Fibroblast of lung (primary cell): ENCODE data around the gene DPYSL3.

ENCODE experiments used
- CTCF ChIP-seq, 2 donors: IDR thresholded peaks in 1 of 2; conservative IDR thresholded peaks in 1 of 2; 1 replicate in 1 of 2; 2 replicates in 1 of 2; pipeline ENCODE4 v1.5.1; 2011 to 2012; ENCODE audit warnings: low read length in 2 of 2, control low read depth in 1 of 2, inconsistent platforms in 1 of 2, low read depth in 1 of 2, mild to moderate bottlenecking in 1 of 2
- EZH2 ChIP-seq: IDR thresholded peaks from 2 replicates; pipeline ENCODE4 v1.5.1; 2012; ENCODE audit warnings: low read length, control low read depth, mild to moderate bottlenecking; ENCODE audit errors: missing control alignments

- TF ChIP-seq CTCF (conservative IDR thresholded peaks at IDR 0.05 in 1 of 2, IDR thresholded peaks at IDR 0.05 in 1 of 2; ENCODE audit: low read depth in 1 of 2, low read length in 2 of 2) (no peak), EZH2 (no peak)
Observed at GRCh38 chr5:147418613-147419012, 91.3 kb downstream of the DPYSL3 start.
